RWPE2 (cell line): ENCODE data around the gene BUB1.

Source experiments
- ATAC-seq: fragments of 200-7000 bp; cut with Tn5 transposase; 3 replicates; pipeline ENCODE4 v1.9.1; 2021; ENCODE audit warnings: low read depth
- DNase-seq: peaks from one replicate; pipeline ENCODE4 v3.0.0-alpha.2; 2020; ENCODE audit warnings: low spot score
- H3K27ac ChIP-seq: fragments of 450-650 bp; 2 replicates; pipeline ENCODE4 v1.5.1; 2017; ENCODE audit warnings: mild to moderate bottlenecking; ENCODE audit not compliant: poor library complexity, severe bottlenecking
- H3K27me3 ChIP-seq: fragments of 250-450 bp; sonication (Bioruptor Pico); 2 replicates; pipeline ENCODE4 v1.5.1; 2021; ENCODE audit warnings: mild to moderate bottlenecking, moderate library complexity; ENCODE audit not compliant: insufficient read depth, poor library complexity, severe bottlenecking
- H3K36me3 ChIP-seq: fragments of 250-450 bp; sonication (Bioruptor Pico); 2 replicates; pipeline ENCODE4 v1.5.1; 2020; ENCODE audit warnings: low read depth, mild to moderate bottlenecking, moderate library complexity
- H3K4me1 ChIP-seq: fragments of 250-450 bp; sonication (Bioruptor Pico); 2 replicates; pipeline ENCODE4 v1.5.1; 2021; ENCODE audit warnings: mild to moderate bottlenecking, moderate library complexity; ENCODE audit not compliant: insufficient read depth, poor library complexity, severe bottlenecking
- H3K4me3 ChIP-seq: fragments of 250-450 bp; sonication (Bioruptor Pico); 2 replicates; pipeline ENCODE4 v1.5.1; 2021; ENCODE audit warnings: mild to moderate bottlenecking, moderate library complexity; ENCODE audit not compliant: severe bottlenecking
- H3K9me3 ChIP-seq: fragments of 250-450 bp; sonication (Bioruptor Pico); 2 replicates; pipeline ENCODE4 v1.5.1; 2021; ENCODE audit warnings: mild to moderate bottlenecking, moderate library complexity; ENCODE audit not compliant: severe bottlenecking
- TF ChIP-seq, protein P1 (sequence below): fragments of 450-650 bp; IDR thresholded peaks from one replicate; pipeline ENCODE4 v1.5.1; 2017; ENCODE audit warnings: mild to moderate bottlenecking, moderate library complexity; ENCODE audit not compliant: poor library complexity, severe bottlenecking

Gene BUB1

DNA sequence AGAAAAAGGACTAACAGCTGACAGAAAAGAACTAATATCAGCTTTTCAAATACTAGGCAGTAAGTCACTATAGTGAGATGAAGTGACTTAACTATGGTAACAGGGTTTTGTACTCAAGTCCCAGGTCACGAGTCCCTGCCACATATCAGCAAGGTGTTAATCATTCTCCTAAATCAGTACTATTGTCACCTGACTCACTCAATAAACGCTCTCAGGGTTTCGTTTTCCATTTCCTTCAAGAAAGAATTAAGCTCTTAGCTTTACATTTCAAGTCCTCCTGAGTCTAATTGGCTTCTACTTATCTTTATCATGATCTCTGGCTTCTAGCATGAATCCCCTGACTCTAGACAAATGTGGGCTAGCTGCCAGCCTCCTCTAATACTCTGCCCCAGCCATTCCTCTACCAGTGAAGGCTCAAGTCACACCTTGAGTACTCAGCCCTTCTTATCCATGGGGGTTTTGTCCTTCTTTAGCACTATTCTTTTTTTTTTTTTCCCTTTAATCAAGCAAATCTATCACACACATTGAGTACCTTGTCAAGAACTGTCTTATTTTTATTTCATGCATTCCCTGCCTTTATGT lies 20.0 kb downstream of the BUB1 start:
- no peak for ATAC-seq

DNA sequence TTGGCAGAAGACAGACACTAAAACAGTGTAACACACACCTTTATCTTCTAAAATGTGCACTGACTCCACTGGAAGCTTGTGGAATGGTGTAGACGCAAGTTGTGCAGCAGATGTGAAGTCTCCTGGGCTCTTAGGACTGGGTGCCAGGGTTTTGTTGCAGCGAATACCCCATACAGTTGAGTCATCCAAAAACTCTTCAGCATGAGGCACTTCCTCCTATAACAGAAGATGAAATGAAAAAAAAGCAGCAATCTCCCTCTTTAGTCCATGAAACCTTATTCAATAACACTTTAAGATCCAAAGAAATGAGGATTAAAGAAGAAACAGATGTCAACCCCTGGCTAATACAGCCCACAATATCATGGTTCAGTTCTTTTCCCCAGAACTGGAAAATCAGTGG lies 22.2 kb downstream of the BUB1 start:
- Histone ChIP-seq H3K27me3 (no peaks in the 10 kb centered on the region), H3K4me3 (no peak overlapping the region), H3K9me3 (peaks cover 2% of the 10 kb centered on the region), H3K4me1 (no peaks in the 10 kb centered on the region), H3K36me3 (peaks cover 100% of the 10 kb centered on the region), H3K27ac (no peak overlapping the region)
- no peak for DNase-seq
- TF ChIP-seq, protein P1, sequence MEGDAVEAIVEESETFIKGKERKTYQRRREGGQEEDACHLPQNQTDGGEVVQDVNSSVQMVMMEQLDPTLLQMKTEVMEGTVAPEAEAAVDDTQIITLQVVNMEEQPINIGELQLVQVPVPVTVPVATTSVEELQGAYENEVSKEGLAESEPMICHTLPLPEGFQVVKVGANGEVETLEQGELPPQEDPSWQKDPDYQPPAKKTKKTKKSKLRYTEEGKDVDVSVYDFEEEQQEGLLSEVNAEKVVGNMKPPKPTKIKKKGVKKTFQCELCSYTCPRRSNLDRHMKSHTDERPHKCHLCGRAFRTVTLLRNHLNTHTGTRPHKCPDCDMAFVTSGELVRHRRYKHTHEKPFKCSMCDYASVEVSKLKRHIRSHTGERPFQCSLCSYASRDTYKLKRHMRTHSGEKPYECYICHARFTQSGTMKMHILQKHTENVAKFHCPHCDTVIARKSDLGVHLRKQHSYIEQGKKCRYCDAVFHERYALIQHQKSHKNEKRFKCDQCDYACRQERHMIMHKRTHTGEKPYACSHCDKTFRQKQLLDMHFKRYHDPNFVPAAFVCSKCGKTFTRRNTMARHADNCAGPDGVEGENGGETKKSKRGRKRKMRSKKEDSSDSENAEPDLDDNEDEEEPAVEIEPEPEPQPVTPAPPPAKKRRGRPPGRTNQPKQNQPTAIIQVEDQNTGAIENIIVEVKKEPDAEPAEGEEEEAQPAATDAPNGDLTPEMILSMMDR, result no peak
- ATAC-seq, result no peak

More for the DNA sequence above, 20.0 kb downstream of the BUB1 start:
- H3K9me3 ChIP-seq, result no peaks in the 10 kb centered on the region
- no peak overlapping the region for H3K4me3 ChIP-seq
- no peak for DNase-seq
- no peak overlapping the region for H3K27ac ChIP-seq
- TF ChIP-seq, protein P1, result no peak
- no peaks in the 10 kb centered on the region for H3K27me3 ChIP-seq
- no peaks in the 10 kb centered on the region for H3K4me1 ChIP-seq
- H3K36me3 ChIP-seq, result peaks cover 100% of the 10 kb centered on the region

DNA sequence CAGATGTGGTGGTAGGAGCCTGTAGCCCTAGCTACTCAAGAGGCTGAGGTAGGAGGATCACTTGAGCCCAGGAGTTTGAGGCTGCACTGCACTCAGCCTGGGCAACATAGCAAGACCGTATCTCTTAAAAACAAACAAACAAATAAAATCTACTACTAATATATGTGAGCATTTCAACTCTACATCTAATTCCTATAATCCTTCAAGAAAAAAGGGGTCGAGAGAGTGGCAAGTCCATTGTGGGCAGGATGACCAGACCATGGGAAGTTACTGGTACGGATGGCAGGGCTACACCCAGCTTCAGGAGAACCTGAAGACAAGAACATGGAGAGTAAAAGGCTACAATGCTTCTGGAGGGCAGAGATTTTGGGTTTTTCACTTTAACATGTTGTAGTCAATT lies 24.0 kb downstream of the BUB1 start:
- peaks cover 99% of the 10 kb centered on the region for H3K36me3 ChIP-seq
- H3K27ac ChIP-seq, result no peak overlapping the region
- peaks cover 2% of the 10 kb centered on the region for H3K9me3 ChIP-seq
- ATAC-seq (no peak), DNase-seq (no peak)
- TF ChIP-seq, protein P1, result no peak
- no peaks in the 10 kb centered on the region for H3K4me1 ChIP-seq
- H3K4me3 ChIP-seq, result no peak overlapping the region
- no peaks in the 10 kb centered on the region for H3K27me3 ChIP-seq

DNA sequence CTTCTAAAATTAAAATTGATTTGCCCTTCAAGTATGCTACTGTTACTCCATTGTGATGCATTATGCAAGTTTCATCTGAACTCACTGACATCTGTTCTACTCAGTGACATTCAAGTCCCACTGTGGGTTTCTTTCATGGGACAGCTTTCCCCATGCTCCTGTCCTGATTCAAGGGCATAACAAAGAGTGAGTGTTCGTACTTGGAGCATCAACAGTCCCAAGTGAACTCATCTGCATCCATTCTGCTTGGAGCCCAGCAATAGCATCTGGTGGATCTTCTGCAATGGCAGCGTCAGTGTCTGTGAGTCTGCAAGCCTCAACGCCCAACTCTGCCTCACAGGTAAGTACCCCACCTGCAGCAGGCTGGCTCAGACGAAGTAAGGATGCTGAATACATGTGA lies 27.5 kb downstream of the BUB1 start:
- TF ChIP-seq, protein P1, result no peak
- H3K9me3 ChIP-seq, result peaks cover 2% of the 10 kb centered on the region
- H3K27me3 ChIP-seq, result no peaks in the 10 kb centered on the region
- no peak overlapping the region for H3K27ac ChIP-seq
- no peak for ATAC-seq
- H3K36me3 ChIP-seq, result peaks cover 91% of the 10 kb centered on the region
- H3K4me1 ChIP-seq, result no peaks in the 10 kb centered on the region
- H3K4me3 ChIP-seq, result no peak overlapping the region
- DNase-seq, result no peak

DNA sequence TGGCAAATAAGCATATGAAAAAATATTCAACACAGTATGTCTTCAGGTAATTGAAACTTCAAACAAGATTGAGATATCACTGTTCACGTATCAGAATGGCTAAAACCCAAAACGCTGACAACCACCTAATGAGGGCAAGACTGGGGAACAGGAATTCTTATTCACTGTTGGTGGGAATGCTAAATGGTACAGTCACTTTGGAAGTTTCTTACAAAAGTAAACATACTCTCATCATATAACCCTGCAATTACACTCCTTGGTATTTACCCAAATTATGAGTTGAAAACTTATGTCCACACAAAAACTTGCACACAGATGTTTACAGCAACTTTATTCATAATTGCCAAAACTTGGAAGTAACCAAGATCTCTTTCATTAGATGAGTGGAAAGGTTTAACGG lies 30.1 kb downstream of the BUB1 start:
- H3K36me3 ChIP-seq, result peaks cover 78% of the 10 kb centered on the region
- H3K27ac ChIP-seq, result no peak overlapping the region
- TF ChIP-seq, protein P1, result no peak
- no peak for ATAC-seq
- H3K4me1 ChIP-seq, result no peaks in the 10 kb centered on the region
- no peak overlapping the region for H3K4me3 ChIP-seq
- H3K9me3 ChIP-seq, result peaks cover 2% of the 10 kb centered on the region
- no peak for DNase-seq
- no peaks in the 10 kb centered on the region for H3K27me3 ChIP-seq
